KOPT-K1 (cell line): Measurements from ENCODE around the gene LRRC8B.
A peak's percentile ranks its signal among the peaks of the same experiment; 100 is the strongest.

ENCODE experiments used
- H3K27ac ChIP-seq: fragments of 200-600 bp; sonication (generic); 2 replicates; pipeline ENCODE4 v1.5.1; 2016; ENCODE audit warnings: antibody characterized with exemption, mild to moderate bottlenecking, low read depth, low read length; ENCODE audit not compliant: poor library complexity, severe bottlenecking
- H3K36me3 ChIP-seq: fragments of 200-600 bp; sonication (generic); 2 replicates; pipeline ENCODE4 v1.5.1; 2017; ENCODE audit warnings: antibody characterized with exemption, mild to moderate bottlenecking, low read length, moderate library complexity; ENCODE audit not compliant: insufficient read depth
- H3K9me3 ChIP-seq: fragments of 200-600 bp; sonication (generic); 2 replicates; pipeline ENCODE4 v1.5.1; 2017; ENCODE audit warnings: antibody characterized with exemption, low read length, mild to moderate bottlenecking; ENCODE audit not compliant: insufficient read depth, poor library complexity, severe bottlenecking

The LRRC8B gene

DNA sequence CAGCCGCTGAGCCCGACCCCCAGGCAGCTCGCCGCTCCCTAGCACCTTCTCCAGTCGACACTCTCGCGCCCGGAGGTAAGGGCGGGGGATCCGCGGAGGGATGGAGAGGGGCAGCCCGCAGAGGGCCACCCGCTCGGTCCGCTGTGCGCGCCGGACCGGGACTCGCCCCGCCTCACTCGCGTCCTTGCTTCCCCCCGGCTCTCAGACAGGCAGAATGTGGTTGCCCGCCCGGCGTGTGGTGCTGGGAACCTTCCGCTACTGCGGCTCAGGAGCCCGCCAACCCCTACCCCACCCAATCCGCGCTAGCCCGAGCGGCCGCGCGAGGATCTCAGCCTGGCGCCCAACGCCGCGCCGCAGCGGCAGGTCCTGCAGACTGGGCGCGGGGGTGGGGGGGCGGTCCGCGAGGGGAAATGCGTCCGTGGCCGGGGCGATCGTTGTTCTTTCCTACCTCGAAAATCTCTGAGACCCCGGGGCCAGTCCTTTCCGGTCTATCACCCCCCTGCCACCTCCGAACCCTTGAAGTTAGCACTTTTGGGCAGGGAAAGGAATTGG is 108.7 kb downstream of the LRRC8B start:
- Histone ChIP-seq H3K27ac (peak overlapping the region; percentile 73), H3K9me3 (no peaks in the 10 kb centered on the region), H3K36me3 (no peaks in the 10 kb centered on the region)

DNA sequence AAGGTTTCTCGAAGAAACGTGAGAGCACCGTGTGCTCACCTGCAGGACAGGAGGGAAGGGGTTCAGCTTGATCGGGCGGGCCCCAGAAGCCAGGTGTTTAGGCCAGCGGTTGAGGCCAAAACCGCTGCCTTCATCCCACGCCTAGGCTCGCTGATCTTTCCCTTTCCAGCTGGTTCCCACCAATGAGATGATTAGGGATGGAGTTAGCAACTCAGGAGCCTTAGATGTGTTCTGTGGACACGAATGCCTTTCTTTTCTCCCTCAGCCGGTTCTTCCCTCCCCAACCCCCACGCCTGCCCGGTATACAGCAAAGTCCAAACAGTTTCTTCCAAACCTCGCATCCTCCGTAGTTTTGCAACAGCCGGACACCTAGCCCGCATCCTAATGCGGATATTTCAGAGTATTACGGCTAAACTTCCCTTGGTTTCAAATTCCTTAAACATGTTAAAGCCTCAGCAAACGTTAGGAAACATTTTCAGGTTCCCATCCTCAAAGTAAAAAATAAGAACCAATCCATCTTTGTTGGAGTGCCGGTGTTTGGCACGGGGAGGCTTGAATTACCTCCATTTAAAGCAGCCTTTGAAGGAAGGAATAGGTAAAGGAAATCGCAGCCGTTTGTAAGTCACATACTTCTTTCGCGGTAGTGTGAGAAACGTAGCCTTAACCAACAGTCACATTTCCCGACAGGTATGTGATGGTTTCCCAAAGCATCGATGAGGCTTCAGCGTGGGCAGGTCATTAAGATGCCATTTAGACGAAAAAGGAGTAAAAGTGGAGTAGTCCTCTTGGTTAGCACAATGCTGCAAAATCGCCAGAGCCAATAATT is 109.4 kb downstream of the LRRC8B start:
- H3K27ac ChIP-seq = peak overlapping the region; percentile 73
- no peaks in the 10 kb centered on the region for H3K9me3 ChIP-seq
- H3K36me3 ChIP-seq = no peaks in the 10 kb centered on the region

DNA sequence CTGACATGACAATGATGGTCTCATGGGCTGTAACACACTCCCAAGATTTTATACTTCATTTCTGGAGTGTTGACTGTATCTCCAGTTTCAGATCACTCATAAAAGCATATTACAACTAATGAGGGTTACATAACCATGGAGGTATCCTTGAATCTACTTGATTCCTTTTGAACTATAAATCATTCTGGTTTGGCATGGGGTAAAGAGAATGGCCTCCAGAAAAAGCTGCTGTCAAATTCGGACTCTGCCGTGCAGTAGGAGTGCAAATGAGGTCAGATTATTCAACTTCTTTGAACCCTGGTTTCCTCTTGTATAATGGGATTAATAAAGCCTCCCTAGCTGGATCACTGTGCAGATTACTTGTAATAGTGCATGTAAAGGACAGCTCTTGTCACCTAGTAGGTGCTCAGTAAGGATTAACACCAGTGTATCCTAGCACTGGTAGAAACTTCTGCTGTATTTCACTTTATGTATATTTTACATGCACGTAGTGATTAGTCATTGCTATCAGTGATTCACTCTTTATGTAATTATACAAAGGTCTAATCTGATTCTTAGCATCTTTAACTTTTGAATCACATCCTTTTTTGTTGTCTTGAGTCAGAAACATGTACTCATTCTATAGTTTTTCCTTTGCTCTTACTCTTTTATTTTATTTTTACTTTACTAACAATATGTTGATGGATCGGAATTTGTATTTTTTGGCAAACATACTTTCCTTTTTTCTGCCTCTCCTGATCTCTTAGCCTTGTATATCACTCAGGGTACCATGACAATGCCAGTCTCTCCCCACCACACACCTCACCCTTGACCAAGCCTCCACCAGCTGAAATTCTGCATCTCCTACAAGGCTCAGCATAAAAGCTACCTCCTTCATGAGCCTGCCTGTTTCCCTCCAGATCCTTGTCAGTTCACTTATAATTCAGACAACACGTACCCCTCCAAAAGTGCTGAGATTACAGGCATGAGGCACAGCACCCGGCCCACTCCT is 111.5 kb downstream of the LRRC8B start:
- Histone ChIP-seq H3K36me3 (no peaks in the 10 kb centered on the region), H3K9me3 (no peaks in the 10 kb centered on the region), H3K27ac (no peak overlapping the region)

DNA sequence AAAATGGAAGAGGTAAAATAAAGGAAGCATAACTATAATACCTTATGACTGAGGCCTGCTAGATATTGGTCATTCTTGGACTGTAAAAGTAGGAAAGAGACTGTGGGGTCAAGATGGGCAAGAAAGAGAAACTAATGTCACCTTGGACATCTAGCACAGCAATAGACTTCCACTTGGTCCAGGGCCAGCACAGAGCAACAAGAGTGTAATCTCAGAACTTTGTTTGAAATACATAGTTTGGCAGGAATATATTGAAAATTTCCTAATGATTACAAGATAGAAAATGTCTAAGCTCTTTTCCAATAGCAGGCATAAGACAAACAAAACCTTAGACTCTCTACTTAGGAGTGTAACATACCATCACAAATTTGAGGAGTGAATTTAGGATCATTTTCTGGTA is 112.9 kb downstream of the LRRC8B start:
- Histone ChIP-seq H3K36me3 (no peaks in the 10 kb centered on the region), H3K27ac (no peak overlapping the region), H3K9me3 (no peaks in the 10 kb centered on the region)

DNA sequence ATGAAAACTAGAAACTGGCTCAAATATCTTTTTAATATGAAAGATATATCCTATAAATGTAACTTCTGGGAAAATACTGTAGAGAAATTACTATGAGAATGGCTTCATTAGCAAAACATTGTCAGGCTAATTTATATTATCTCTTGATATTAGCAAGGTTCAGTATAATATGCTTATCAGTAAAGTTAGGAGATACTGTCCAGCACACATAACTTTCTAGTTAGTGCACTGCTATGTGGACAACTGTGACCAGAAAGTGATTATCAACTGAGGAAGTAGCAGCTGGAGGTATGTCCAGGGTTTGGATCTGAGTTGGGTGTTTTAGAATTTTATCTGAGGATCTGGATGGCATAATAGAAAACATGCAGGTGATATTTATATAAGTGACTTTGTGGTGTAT is 115.8 kb downstream of the LRRC8B start:
- no peaks in the 10 kb centered on the region for H3K36me3 ChIP-seq
- no peak overlapping the region for H3K27ac ChIP-seq
- H3K9me3 ChIP-seq = no peaks in the 10 kb centered on the region

DNA sequence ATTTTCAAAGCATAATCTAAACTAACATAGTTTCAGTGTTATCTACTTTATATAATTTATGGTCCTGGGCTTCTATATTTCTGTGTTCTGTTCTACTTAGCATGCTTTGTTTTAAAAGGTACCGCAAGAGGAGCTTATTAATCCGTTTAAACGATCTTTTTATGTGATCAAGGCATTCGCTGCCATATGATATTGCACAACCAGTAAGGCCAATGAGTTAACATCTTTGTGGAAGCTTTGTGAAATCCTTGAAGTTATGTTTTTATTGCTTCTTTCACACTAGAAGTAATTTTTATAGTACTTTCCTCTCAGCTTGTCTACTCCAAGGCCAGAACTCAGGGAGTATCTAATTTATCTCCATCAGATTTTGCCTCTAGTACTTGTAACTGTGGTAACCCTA is 117.2 kb downstream of the LRRC8B start:
- peaks cover 8% of the 10 kb centered on the region for H3K9me3 ChIP-seq
- no peak overlapping the region for H3K27ac ChIP-seq
- no peaks in the 10 kb centered on the region for H3K36me3 ChIP-seq

DNA sequence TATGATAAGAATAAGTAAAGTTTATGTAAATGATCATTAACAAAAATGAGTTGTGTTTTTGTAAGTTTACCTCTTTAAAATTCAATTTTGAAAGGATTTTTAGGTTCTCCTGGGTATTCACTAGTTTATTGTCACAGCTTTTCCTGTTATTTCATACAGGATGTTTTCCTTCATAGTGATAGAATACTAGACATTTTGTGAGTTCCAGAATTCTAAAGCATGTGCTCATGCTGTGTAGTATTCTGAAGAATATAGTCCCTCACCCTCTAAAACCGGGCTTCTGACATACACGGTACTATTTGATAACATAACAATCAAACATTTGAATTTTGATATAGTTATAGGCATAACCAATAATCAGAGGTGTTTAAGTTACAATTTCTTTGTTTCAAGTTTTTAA is 118.9 kb downstream of the LRRC8B start:
- Histone ChIP-seq H3K27ac (no peak overlapping the region), H3K36me3 (no peaks in the 10 kb centered on the region), H3K9me3 (peaks cover 8% of the 10 kb centered on the region)

DNA sequence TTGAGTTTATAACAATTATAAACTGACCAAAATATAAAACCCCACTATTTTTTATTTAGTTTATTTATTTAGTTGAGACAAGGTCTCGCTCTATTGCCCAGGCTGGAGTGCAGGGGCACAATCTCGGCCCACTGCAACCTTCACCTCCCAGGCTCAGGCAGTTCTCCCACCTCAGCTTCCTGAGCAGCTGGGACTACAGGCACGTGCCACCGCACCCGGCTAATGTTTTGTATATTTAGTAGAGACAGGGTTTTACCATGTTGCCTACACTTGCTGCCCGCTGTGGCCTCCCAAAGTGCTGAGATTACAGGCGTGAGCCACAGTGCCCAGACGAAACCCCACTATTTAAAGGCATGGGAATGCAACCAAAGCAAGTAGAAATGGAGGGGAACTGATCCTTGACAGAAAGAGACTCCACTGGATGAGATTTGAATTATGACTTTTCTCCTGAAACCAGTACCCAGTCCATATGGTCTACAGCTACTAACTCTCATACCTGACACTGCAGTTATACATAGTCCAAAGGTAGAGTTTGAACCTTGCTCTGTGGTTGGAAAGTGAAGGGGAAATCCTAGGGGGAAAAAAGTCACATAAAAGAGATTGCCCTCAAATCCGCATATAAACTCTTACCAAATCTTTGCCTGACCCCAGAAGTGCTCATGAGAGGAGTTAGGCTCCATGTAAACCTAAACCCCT is 119.6 kb downstream of the LRRC8B start:
- Histone ChIP-seq H3K9me3 (peaks cover 8% of the 10 kb centered on the region), H3K27ac (no peak overlapping the region), H3K36me3 (no peaks in the 10 kb centered on the region)

DNA sequence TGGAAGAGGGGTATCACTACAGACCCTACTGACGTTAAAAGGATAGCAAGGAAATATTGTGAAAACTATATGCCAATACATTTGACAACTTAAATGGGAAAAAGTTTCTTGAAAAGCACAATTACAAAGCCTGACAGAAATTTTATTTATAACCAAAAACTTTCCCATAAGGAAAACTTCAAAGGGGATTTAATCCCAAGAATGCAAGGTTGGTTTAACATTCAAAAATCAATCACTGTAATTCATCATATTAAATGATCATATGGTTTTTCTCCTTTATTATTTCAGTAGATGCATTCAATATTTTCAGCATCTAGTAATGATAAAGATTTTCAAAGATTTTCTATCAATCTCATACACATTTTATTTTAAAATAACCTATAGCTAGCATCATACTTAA is 121.6 kb downstream of the LRRC8B start:
- peaks cover 8% of the 10 kb centered on the region for H3K9me3 ChIP-seq

More for the DNA sequence above, 121.6 kb downstream of the LRRC8B start:
- Histone ChIP-seq H3K36me3 (no peaks in the 10 kb centered on the region), H3K27ac (no peak overlapping the region)
